PC-3 (cell line): Measurements from ENCODE around the gene AKT1. TPM values are rescaled to one million over a fixed set of nuclear protein-coding genes. Genes with fewer than 3 reads are reported as not detected.
A peak's percentile ranks its signal among the peaks of the same experiment; 100 is the strongest.

Experiments used
- ATAC-seq: fragments of 200-7000 bp; cut with Tn5 transposase; 2 replicates; pipeline ENCODE4 v1.9.1; 2020; ENCODE audit warnings: mild to moderate bottlenecking, moderate library complexity
- BruUV-seq: library from RNA; stranded (reverse); fragments of 400-500 nt; replicated peaks from 2 replicates; lab custom pipeline; 2021; lab: Mats Ljungman, UMichigan
- CTCF ChIA-PET: fragments of 300-600 bp; sonication (Branson Sonifier 250); formaldehyde crosslinking; loops from one replicate; lab custom pipeline; 2022; ENCODE audit warnings: antibody characterized with exemption; lab: Charles Lee
- POLR2A ChIA-PET: fragments of 300-600 bp; sonication (Branson Sonifier 250); formaldehyde crosslinking; loops from one replicate; lab custom pipeline; 2022; ENCODE audit warnings: antibody characterized with exemption; ENCODE audit not compliant: unreplicated experiment; lab: Charles Lee
- DNase-seq: peaks from one replicate; pipeline ENCODE4 v3.0.0-alpha.2; 2015
- H2AFZ ChIP-seq: fragments of 300-600 bp; sonication (generic); 2 replicates; pipeline ENCODE4 v1.6.0; 2016; ENCODE audit warnings: antibody characterized with exemption, low read length
- H3F3A ChIP-seq: fragments of 300-600 bp; sonication (generic); one replicate; pipeline ENCODE4 v1.6.0; 2017; ENCODE audit warnings: antibody characterized with exemption, low read length, control low read depth, mild to moderate bottlenecking; ENCODE audit not compliant: unreplicated experiment
- H3K27ac ChIP-seq: fragments of 300-600 bp; sonication (generic); 2 replicates; pipeline ENCODE4 v1.5.1; 2016; ENCODE audit warnings: mild to moderate bottlenecking, low read length
- H3K27me3 ChIP-seq: fragments of 300-600 bp; sonication (generic); 2 replicates; pipeline ENCODE4 v1.6.1; 2016; ENCODE audit warnings: low read length, mixed read lengths
- H3K36me3 ChIP-seq: fragments of 300-600 bp; sonication (generic); 2 replicates; pipeline ENCODE4 v1.6.1; 2016; ENCODE audit warnings: low read depth, mixed run types, low read length, mixed read lengths
- H3K4me1 ChIP-seq: fragments of 300-600 bp; sonication (generic); 2 replicates; pipeline ENCODE4 v1.5.1; 2016; ENCODE audit warnings: low read length; ENCODE audit not compliant: insufficient read depth
- H3K4me2 ChIP-seq: fragments of 300-600 bp; sonication (generic); 2 replicates; pipeline ENCODE4 v1.6.0; 2016; ENCODE audit warnings: low read length
- H3K4me3 ChIP-seq: fragments of 300-600 bp; sonication (generic); 2 replicates; pipeline ENCODE4 v1.5.1; 2016; ENCODE audit warnings: mild to moderate bottlenecking, low read length, mixed read lengths
- H3K79me2 ChIP-seq: fragments of 300-600 bp; sonication (generic); 2 replicates; pipeline ENCODE4 v1.6.1; 2017; ENCODE audit warnings: low read length, mixed read lengths
- H3K9ac ChIP-seq: fragments of 300-600 bp; sonication (generic); 2 replicates; pipeline ENCODE4 v1.6.0; 2016; ENCODE audit warnings: mild to moderate bottlenecking, low read length
- H3K9me2 ChIP-seq: fragments of 300-600 bp; sonication (generic); replicated peaks from 2 replicates; pipeline ENCODE4 v1.6.1; 2016; ENCODE audit warnings: mixed run types, low read length, mixed read lengths
- H3K9me3 ChIP-seq: fragments of 300-600 bp; sonication (generic); 2 replicates; pipeline ENCODE4 v1.6.1; 2016; ENCODE audit warnings: low read length, mixed read lengths
- H4K20me1 ChIP-seq: fragments of 300-600 bp; sonication (generic); 2 replicates; pipeline ENCODE4 v1.6.1; 2016; ENCODE audit warnings: low read length, mixed read lengths
- CTCF ChIP-seq: fragments of 300-600 bp; sonication (generic); conservative IDR thresholded peaks from 2 replicates; pipeline ENCODE4 v1.5.1; 2017; ENCODE audit warnings: antibody characterized with exemption, low read depth, mild to moderate bottlenecking, low read length
- EZH2 ChIP-seq: fragments of 300-600 bp; sonication (generic); IDR thresholded peaks from one replicate; pipeline ENCODE4 v1.6.1; 2017; ENCODE audit warnings: antibody characterized with exemption, mild to moderate bottlenecking, low read length; ENCODE audit not compliant: unreplicated experiment
- EZH2phosphoT487 ChIP-seq: fragments of 300-600 bp; sonication (generic); IDR thresholded peaks from 2 replicates; pipeline ENCODE4 v1.6.1; 2018; ENCODE audit warnings: mild to moderate bottlenecking, antibody characterized with exemption, low read length, borderline replicate concordance
- intact Hi-C: fragments of 100-400 bp; cut with micrococcal nuclease; formaldehyde crosslinking; loops from 2 replicates; pipeline ENCODE4 v1.9.0; 2023
- total RNA-seq: library from RNA; depleted of rRNA; stranded (reverse); fragments of >200 nt; gene quantifications from 2 replicates; pipeline ENCODE4 v1.2.3, GENCODE V29; 2014

The AKT1 gene
- total RNA-seq, 1 experiment from 2014 or later: 196 TPM

DNA sequence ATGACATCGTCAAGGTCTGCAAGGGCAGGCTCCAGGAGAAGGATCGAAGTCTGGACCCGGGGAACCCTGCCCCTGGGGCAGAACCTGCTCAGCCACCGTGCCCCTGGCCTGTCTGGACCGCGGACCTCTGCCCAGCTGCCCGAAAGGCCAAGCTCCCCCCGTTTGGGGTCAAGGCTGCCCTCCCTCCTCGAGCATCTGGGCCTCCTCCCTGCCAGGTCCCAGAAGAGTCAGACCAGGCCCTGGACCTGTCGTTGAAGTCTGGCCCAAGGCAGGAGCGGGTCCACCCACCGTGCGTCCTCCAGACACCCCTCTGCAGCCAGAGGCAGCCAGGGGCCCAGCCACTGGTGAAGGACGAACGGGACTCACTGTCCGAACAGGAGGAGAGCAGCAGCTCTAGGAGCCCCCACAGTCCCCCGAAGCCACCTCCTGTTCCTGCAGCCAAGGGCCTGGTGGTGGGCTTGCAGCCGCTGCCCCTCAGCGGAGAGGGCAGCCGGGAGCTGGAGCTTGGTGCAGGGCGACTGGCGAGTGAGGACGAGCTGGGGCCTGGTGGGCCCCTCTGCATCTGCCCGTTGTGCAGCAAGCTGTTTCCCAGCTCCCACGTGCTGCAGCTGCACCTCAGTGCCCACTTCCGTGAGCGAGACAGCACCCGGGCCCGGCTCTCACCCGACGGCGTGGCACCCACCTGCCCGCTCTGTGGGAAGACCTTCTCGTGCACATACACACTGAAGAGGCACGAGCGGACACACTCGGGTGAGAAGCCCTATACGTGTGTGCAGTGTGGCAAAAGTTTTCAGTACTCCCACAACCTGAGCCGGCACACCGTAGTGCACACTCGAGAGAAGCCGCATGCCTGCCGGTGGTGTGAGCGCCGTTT is 6.2 kb upstream of the AKT1 start:
- no peaks in the 10 kb centered on the region for H3K9me2 ChIP-seq
- H3K4me2 ChIP-seq: peak overlapping the region; percentile 98
- DNase-seq (no peak), ATAC-seq (no peak)
- H3K4me1 ChIP-seq: peaks cover 38% of the 10 kb centered on the region
- ChIA-PET CTCF (interaction anchor here (0.6 to 1.5 kb wide), 2 partner anchors 33 to 232 kb away, joined by 3 to 8 read pairs; no protein-coding TSS in a partner anchor), POLR2A (no interaction called here)
- no peak for TF ChIP-seq CTCF
- TF ChIP-seq EZH2phosphoT487: no peak
- intact Hi-C loops: no loop called here
- H3K79me2 ChIP-seq: peaks cover 18% of the 10 kb centered on the region
- peak overlapping the region; percentile 69 for H2AFZ ChIP-seq
- H4K20me1 ChIP-seq: 0 out of 2 replicates have a peak, but pooled peaks cover 4% of the 10 kb centered on the region
- H3K36me3 ChIP-seq: no peaks in the 10 kb centered on the region
- peak overlapping the region; percentile 77 for H3K4me3 ChIP-seq
- BruUV-seq: no TSS peak
- H3K9ac ChIP-seq: peak overlapping the region; percentile 40; the same call in 1 of the 2 replicates
- no peaks in the 10 kb centered on the region for H3F3A ChIP-seq
- no peak overlapping the region for H3K27ac ChIP-seq
- H3K9me3 ChIP-seq: no peaks in the 10 kb centered on the region
- no peaks in the 10 kb centered on the region for H3K27me3 ChIP-seq

- no TSS peak for BruUV-seq
- POLR2A ChIA-PET: no interaction called here
- Histone ChIP-seq H3K4me3 (peak within 1 kb of the TSS; percentile 77), H2AFZ (peak within 1 kb of the TSS; percentile 69), H3K79me2 (peaks cover 18% of the 10 kb centered on the region), H3F3A (no peaks in the 10 kb centered on the region), H3K9me2 (no peaks in the 10 kb centered on the region), H3K27me3 (no peaks in the 10 kb centered on the region), H3K27ac (no peak within 1 kb of the TSS), H3K9me3 (no peaks in the 10 kb centered on the region), H4K20me1 (0 out of 2 replicates have a peak, but pooled peaks cover 4% of the 10 kb centered on the region), H3K36me3 (no peaks in the 10 kb centered on the region), H3K9ac (peak within 1 kb of the TSS; percentile 40), H3K4me2 (peak within 1 kb of the TSS; percentile 98), H3K4me1 (peaks cover 42% of the 10 kb centered on the region)
- CTCF ChIA-PET: interaction anchor here (1.0 to 1.5 kb wide), 2 partner anchors 26 to 32 kb away, joined by 3 to 8 read pairs; no protein-coding TSS in a partner anchor
- ATAC-seq (peak; percentile 55), DNase-seq (peak; percentile 91)
- intact Hi-C loops: no loop called here
- TF ChIP-seq EZH2phosphoT487 (peak; percentile 93), CTCF (no peak), EZH2 (no peak)
Measured at GRCh38 chr14:104800771-104801519, 5.4 kb upstream of the AKT1 start, which contains the start of gene ZBTB42. Gene ZBTB42, plus strand, starts transcription at chr14:104801101. Its CDS starts 97 bp downstream, at chr14:104801198.
